Erythroblast (primary cell): ENCODE measurements around the gene ZC3H18.

ENCODE experiments used
- GATA1 ChIP-seq: IDR thresholded peaks from 2 replicates; pipeline ENCODE4 v1.6.1; 2011; ENCODE audit warnings: low read depth, mild to moderate bottlenecking, control low read depth, low read length, moderate library complexity
- POLR2A ChIP-seq: IDR thresholded peaks from 2 replicates; pipeline ENCODE4 v1.6.1; 2011; ENCODE audit warnings: mild to moderate bottlenecking, low read length

DNA sequence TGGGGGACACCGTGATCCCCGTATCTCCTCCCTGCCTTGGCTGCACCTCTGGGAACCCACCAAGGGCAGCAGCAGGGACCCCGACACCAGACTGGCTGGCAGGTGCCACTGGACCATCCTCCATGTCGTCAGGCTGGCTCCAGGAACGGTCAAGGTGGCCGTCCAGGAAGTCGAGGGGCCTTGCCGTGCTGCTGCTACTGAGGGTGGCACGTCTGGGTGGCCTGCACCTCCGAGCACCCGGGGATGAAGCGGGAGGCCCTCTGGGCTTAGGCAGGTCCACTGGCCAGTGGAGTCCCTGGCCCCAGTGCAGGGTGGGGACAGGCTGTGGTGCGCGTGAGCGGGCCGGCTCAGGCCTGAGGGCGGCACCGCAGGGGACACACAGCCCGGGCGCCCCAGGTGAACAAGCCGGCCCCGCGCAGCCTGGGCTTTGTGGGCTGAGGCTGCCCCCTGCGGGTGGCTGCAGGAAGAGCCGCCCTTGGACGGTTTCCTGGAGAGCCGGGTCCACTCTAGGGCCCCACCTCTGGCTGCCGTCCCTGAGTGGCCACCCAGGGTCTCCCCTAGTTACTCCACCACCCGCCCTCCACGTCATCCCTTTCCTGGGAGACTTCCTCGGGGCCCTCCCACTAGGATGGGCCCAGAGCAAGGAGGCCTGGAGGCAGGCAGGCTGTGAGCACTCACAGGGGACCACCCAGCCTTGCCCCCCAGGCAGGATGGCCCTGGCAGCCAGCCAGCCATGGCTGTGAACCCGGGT, 42.8 kb upstream of the ZC3H18 start:
- TF ChIP-seq POLR2A: no peak
- TF ChIP-seq GATA1: no peak
